HepG2 (cell line): ENCODE results near the gene ZNF106. TPM values are rescaled to one million over a fixed set of nuclear protein-coding genes. Genes with fewer than 3 reads are reported as not detected.

Source experiments
- ASH2L ChIP-seq: fragments of 300-600, 200-600 bp; sonication (generic); IDR thresholded peaks from 2 replicates; pipeline ENCODE4 v1.7.0; 2017; ENCODE audit warnings: low read depth, mild to moderate bottlenecking, moderate library complexity, mixed read lengths, low read length; ENCODE audit not compliant: insufficient read length
- HES4 ChIP-seq: sonication (generic); formaldehyde crosslinking; IDR thresholded peaks from 2 replicates; pipeline ENCODE4 v1.9.0; 2021; ENCODE audit warnings: mild to moderate bottlenecking, missing genetic modification reagents, borderline replicate concordance
- HMG20B ChIP-seq: conservative IDR thresholded peaks from 2 replicates; pipeline ENCODE4 v1.6.1; 2016; ENCODE audit warnings: missing genetic modification reagents, missing compliant biosample characterization
- KDM2A ChIP-seq: sonication (generic); formaldehyde crosslinking; IDR thresholded peaks from 2 replicates; pipeline ENCODE4 v1.4.0; 2020; ENCODE audit warnings: low read depth, missing genetic modification reagents, borderline replicate concordance
- MXD3 ChIP-seq: IDR thresholded peaks from 2 replicates; pipeline ENCODE4 v1.6.1; 2016; ENCODE audit warnings: mild to moderate bottlenecking, missing biosample characterization, missing genetic modification reagents
- PBX2 ChIP-seq: IDR thresholded peaks from 2 replicates; pipeline ENCODE4 v1.6.1; 2016; ENCODE audit warnings: control low read depth
- PHF8 ChIP-seq: sonication (generic); formaldehyde crosslinking; IDR thresholded peaks from 2 replicates; pipeline ENCODE4 v1.5.0; 2020; ENCODE audit warnings: missing genetic modification reagents
- POLR2G ChIP-seq: fragments of 200-400 bp; formaldehyde crosslinking; IDR thresholded peaks from 2 replicates; pipeline ENCODE4 v1.6.1; 2018; ENCODE audit warnings: mild to moderate bottlenecking, low read depth, low read length, moderate library complexity
- WIZ ChIP-seq: sonication (generic); formaldehyde crosslinking; IDR thresholded peaks from 2 replicates; pipeline ENCODE4 v1.5.1; 2020; ENCODE audit warnings: mild to moderate bottlenecking, missing genetic modification reagents
- ZIK1 ChIP-seq: sonication (generic); formaldehyde crosslinking; IDR thresholded peaks from 2 replicates; pipeline ENCODE4 v1.5.0; 2020; ENCODE audit warnings: mild to moderate bottlenecking, low read depth, missing genetic modification reagents, borderline replicate concordance
- ZNF260 ChIP-seq: sonication (generic); formaldehyde crosslinking; IDR thresholded peaks from 2 replicates; pipeline ENCODE4 v1.4.0; 2020; ENCODE audit warnings: missing genetic modification reagents, low read depth, mild to moderate bottlenecking, borderline replicate concordance
- ZNF34 ChIP-seq: sonication (generic); formaldehyde crosslinking; IDR thresholded peaks from 2 replicates; pipeline ENCODE4 v1.4.0; 2020; ENCODE audit warnings: mild to moderate bottlenecking, missing genetic modification reagents, borderline replicate concordance
- ZNF598 ChIP-seq: sonication (generic); formaldehyde crosslinking; IDR thresholded peaks from 2 replicates; pipeline ENCODE4 v1.5.1; 2020; ENCODE audit warnings: mild to moderate bottlenecking, missing genetic modification reagents, borderline replicate concordance
- ZNF619 ChIP-seq: sonication (generic); formaldehyde crosslinking; IDR thresholded peaks from 2 replicates; pipeline ENCODE4 v1.4.0; 2020; ENCODE audit warnings: mild to moderate bottlenecking, missing genetic modification reagents
- polyA plus RNA-seq, 8 experiments: library from polyadenylated mRNA; depleted of rRNA in 3 of 8; stranded (reverse) in 7 of 8; unstranded in 1 of 8; fragments of >200 nt; fragmentation: Illumina TruSeq in 4 of 8; extraction: Trizol in 4 of 8; gene quantifications; 2 replicates each; pipeline versions ENCODE4 v1.2.1 to v1.2.3, GENCODE V29; 2011 to 2016; ENCODE audit warnings: low read depth in 4 of 8, missing spikeins in 1 of 8, mixed read lengths in 1 of 8; ENCODE audit not compliant: insufficient read depth in 1 of 8
- total RNA-seq, 5 experiments: library from RNA; depleted of rRNA; stranded (reverse); fragments of >200 nt; fragmentation: Illumina TruSeq; extraction: Trizol; gene quantifications; 2 replicates each; pipeline ENCODE4 v1.2.3, GENCODE V29; 2016; ENCODE audit warnings: low read depth in 1 of 5
- TF ChIP-seq, protein P1 (sequence below): sonication (generic); formaldehyde crosslinking; IDR thresholded peaks from 2 replicates; pipeline ENCODE4 v1.5.0; 2020; ENCODE audit warnings: mild to moderate bottlenecking, missing genetic modification reagents
- TF ChIP-seq, protein P2 (sequence below): sonication (generic); formaldehyde crosslinking; IDR thresholded peaks from 2 replicates; pipeline ENCODE4 v1.4.0; 2020; ENCODE audit warnings: missing genetic modification reagents

The ZNF106 gene
- total and polyA plus RNA-seq, 2 of the 13 experiments (the other 11 are each of a cell fraction or from before 2014, with no cell fraction given), result 12.5 to 35.1 TPM

DNA sequence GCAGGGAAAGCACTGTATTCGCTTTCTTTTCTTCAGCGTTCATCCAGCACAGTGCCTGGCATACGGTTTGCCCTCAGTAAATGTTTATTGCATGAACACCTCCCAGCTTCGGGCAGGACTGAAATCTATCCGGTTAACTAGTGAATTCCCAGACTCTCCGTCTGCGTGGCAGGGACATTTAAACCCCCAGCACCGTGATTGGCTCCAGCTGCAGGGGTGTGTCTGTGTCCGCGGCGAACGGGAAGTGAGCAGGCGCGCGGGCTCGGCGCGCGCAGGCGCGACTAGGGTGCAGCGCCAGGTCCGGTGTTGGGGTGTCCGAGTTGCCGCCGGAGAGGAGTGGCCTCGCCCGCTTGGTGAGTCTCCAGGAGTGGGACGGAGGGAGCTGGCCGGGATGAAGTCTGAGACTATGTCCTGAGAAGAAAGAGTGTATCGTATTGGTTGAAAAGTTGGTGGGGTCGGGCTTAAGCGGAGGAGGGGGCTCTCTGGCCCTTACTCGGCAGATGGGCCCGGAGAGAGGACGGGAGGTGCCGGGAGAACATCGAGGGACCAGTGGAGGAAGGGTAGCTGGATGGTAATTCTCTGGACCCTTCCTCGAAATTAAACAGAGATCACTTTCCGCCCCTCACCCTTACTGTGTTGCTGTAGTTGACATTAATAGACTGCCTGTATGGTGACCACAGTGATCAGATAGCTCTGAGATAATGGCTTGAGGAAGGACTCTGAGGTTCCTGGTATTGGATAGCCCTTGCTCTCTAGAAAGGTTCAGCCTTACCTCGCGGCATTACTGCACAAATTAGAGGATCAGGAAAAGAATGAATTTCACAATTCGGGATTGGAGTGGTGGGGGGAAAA, 4.6 kb upstream of the ZNF106 start, which contains the start of gene SNAP23 (continued):
- no peak for TF ChIP-seq ZNF260 (CRISPR knock-in tag)
- TF ChIP-seq, protein P1, sequence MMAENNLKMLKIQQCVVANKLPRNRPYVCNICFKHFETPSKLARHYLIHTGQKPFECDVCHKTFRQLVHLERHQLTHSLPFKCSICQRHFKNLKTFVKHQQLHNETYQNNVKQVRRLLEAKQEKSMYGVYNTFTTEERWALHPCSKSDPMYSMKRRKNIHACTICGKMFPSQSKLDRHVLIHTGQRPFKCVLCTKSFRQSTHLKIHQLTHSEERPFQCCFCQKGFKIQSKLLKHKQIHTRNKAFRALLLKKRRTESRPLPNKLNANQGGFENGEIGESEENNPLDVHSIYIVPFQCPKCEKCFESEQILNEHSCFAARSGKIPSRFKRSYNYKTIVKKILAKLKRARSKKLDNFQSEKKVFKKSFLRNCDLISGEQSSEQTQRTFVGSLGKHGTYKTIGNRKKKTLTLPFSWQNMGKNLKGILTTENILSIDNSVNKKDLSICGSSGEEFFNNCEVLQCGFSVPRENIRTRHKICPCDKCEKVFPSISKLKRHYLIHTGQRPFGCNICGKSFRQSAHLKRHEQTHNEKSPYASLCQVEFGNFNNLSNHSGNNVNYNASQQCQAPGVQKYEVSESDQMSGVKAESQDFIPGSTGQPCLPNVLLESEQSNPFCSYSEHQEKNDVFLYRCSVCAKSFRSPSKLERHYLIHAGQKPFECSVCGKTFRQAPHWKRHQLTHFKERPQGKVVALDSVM (CRISPR knock-in tag), result no peak; the same call in 1 of the 2 replicates
- TF ChIP-seq ZIK1, result peak; percentile 65; the same call in 1 of the 2 replicates
- TF ChIP-seq ZNF34 (CRISPR knock-in tag), result no peak
- no peak for TF ChIP-seq HMG20B (CRISPR knock-in tag)
- TF ChIP-seq ASH2L, result peak; percentile 81
- peak; percentile 74 for TF ChIP-seq KDM2A (CRISPR knock-in tag)
- TF ChIP-seq POLR2G, result peak; percentile 94
- TF ChIP-seq WIZ (CRISPR knock-in tag), result no peak
- TF ChIP-seq ZNF619 (CRISPR knock-in tag), result peak; percentile 82; the same call in 1 of the 2 replicates
- TF ChIP-seq PBX2 (CRISPR knock-in tag), result no peak
- TF ChIP-seq ZNF598 (CRISPR knock-in tag), result no peak; the same call in 1 of the 2 replicates
- TF ChIP-seq HES4 (CRISPR knock-in tag), result 0 out of 2 replicates have a peak, but pooled peaks have one; percentile 36
- peak; percentile 76; the same call in 1 of the 2 replicates for TF ChIP-seq MXD3
- TF ChIP-seq PHF8 (CRISPR knock-in tag), result peak; percentile 85
- TF ChIP-seq, protein P2, sequence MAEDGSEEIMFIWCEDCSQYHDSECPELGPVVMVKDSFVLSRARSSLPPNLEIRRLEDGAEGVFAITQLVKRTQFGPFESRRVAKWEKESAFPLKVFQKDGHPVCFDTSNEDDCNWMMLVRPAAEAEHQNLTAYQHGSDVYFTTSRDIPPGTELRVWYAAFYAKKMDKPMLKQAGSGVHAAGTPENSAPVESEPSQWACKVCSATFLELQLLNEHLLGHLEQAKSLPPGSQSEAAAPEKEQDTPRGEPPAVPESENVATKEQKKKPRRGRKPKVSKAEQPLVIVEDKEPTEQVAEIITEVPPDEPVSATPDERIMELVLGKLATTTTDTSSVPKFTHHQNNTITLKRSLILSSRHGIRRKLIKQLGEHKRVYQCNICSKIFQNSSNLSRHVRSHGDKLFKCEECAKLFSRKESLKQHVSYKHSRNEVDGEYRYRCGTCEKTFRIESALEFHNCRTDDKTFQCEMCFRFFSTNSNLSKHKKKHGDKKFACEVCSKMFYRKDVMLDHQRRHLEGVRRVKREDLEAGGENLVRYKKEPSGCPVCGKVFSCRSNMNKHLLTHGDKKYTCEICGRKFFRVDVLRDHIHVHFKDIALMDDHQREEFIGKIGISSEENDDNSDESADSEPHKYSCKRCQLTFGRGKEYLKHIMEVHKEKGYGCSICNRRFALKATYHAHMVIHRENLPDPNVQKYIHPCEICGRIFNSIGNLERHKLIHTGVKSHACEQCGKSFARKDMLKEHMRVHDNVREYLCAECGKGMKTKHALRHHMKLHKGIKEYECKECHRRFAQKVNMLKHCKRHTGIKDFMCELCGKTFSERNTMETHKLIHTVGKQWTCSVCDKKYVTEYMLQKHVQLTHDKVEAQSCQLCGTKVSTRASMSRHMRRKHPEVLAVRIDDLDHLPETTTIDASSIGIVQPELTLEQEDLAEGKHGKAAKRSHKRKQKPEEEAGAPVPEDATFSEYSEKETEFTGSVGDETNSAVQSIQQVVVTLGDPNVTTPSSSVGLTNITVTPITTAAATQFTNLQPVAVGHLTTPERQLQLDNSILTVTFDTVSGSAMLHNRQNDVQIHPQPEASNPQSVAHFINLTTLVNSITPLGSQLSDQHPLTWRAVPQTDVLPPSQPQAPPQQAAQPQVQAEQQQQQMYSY (CRISPR knock-in tag), result no peak
